Measurements from ENCODE around the gene CLEC3B.

DNA sequence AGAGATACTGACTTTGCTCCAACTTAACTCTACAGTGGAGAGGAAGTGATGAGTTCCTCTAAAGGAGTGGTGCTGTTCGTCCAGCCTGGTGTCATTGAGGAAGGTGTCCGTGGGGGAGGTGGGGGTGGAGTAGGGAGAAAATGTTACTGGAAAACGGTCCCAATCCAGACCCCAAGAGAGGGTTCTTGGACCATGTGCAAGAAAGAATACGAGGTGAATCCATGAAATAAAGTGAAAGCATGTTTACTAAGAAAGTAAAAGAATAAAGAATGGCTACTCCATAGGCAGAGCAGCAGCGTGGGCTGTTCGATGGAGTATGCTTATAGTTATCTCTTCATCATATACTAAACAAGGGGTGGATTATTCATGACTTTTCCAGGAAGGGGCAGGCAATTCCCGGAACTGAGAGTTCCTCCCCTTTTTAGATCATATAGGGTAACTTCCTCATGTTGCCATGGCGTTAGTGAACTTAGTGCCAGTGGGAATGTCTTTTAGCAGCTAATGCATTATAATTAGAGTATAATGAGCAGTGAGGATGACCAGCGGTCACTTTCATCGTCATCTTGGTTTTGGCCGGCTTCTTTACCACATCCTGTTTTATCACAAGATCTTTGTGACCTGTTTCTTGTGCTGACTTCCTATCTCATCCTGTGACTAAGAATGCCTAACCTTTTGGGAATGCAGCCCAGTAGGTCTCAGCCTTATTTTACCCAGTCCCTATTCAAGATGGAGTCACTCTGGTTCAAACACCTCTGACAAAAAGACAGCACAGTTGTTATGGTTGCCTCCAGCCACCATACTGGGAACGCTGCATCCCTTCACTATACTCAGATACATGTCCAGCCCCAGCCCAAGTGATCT is 38.6 kb downstream of the CLEC3B start:
- no peak for TF ChIP-seq CTCF (conservative IDR thresholded peaks at IDR 0.05; ENCODE audit: low read length)
- TF ChIP-seq EZH2phosphoT487 (IDR thresholded peaks at IDR 0.05; ENCODE audit: borderline replicate concordance), result no peak

Data from Loucy (cell line).